SK-N-MC (cell line): ENCODE data around the gene SECTM1.

ENCODE experiments used
- EZH2 ChIP-seq: fragments of 200-600 bp; sonication (generic); IDR thresholded peaks from one replicate; pipeline ENCODE4 v1.6.1; 2017; ENCODE audit warnings: antibody characterized with exemption
- FOXP2 ChIP-seq: optimal IDR thresholded peaks from 2 replicates; pipeline ENCODE3; 2011; ENCODE audit warnings: mild to moderate bottlenecking, moderate library complexity; ENCODE audit not compliant: insufficient read depth; ENCODE audit errors: extremely low read length, control extremely low read depth
- POLR2AphosphoS5 ChIP-seq: IDR thresholded peaks from 2 replicates; pipeline ENCODE4 v1.6.1; 2012; ENCODE audit warnings: mild to moderate bottlenecking, low read depth, low read length, borderline replicate concordance

GRCh38 chr17:82325286-82326180 lies 8.0 kb downstream of the SECTM1 start:
- TF ChIP-seq EZH2 (no peak), POLR2AphosphoS5 (no peak), FOXP2 (no peak)
